ENCODE data around the gene EIF4E1B.

EIF4E1B gene

DNA sequence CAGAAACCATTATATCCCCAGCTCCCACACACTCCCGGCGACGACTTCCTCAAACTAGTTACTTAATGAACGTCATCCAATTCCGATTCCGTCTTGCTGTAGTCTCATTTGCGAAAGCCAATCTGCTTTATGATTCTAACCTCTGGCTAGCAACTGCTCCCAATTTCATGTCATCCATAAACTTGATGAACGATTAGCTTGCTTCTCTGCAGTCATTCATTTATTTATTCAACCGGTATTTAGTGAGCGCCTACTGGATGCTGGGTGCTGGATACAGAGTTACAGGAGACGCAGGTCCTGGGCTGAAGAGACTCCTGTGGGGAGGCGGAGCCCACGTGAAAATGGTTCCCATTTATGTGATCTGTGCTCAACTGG lies 63.0 kb downstream of the EIF4E1B start:
- no peak for DNase-seq

DNA sequence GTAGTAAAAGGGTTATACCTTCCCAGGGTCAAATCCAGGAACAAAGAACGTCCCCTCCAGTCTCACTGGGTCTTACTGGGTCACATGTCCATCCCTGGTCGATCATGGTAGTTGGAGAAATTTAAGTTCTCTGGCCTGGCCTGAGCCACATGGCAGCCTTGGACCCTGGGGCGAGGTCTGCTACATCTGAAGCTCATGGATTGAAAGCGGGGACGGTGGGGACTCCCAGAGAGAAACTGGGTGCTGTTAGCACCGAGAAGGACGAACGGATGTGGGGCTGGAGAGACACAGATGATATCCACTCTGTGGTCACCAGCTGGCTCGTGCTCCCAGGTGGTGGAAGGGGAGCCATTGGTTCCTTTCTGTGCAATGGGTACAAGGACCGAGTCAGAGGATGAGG lies 63.7 kb downstream of the EIF4E1B start:
- DNase-seq, result no peak

DNA sequence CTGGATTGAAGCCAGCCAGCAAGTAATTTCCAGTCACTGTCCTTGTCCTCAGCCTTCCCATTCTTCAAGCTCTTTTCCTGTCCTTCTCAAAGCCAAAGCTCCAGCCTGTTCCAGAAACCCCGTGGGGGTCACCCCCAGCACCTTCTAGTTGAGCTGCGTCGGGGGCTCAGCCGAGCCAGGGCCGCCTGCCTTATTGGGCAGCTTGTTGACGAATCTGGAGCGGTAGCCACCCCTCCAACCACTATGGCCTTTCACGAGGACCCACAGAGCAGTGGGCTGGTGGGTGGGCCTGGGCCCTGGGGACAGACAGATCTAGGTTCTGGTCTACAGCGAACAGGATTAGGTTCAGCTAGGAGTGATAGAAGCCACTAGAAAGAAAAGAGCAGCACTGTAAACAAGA lies 64.2 kb downstream of the EIF4E1B start:
- no peak for DNase-seq

DNA sequence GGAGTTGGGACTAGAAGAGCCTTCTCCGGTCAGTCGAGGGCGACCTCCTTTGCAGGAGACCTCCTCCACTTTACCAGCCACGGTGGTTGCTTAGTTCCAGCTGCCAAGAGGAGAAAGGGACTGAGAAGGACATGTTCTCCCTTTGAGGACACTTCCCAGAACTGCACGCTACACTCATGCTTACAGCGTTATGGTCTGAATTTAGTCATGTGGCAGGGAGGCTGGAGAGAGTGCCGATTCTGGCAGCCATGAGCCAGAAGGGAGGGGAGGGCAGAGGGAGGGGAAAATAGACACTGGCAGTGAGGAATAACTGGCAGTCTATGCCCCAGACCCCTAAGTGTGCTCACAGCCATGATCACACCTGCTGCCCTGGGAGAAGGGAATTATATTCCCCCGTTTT lies 64.6 kb downstream of the EIF4E1B start:
- no peak for DNase-seq

Data from NCI-H446 treated with DMSO at 0.1 percent for 48 hours (cell line).